ENCODE measurements around the gene ITK.

ITK gene

DNA sequence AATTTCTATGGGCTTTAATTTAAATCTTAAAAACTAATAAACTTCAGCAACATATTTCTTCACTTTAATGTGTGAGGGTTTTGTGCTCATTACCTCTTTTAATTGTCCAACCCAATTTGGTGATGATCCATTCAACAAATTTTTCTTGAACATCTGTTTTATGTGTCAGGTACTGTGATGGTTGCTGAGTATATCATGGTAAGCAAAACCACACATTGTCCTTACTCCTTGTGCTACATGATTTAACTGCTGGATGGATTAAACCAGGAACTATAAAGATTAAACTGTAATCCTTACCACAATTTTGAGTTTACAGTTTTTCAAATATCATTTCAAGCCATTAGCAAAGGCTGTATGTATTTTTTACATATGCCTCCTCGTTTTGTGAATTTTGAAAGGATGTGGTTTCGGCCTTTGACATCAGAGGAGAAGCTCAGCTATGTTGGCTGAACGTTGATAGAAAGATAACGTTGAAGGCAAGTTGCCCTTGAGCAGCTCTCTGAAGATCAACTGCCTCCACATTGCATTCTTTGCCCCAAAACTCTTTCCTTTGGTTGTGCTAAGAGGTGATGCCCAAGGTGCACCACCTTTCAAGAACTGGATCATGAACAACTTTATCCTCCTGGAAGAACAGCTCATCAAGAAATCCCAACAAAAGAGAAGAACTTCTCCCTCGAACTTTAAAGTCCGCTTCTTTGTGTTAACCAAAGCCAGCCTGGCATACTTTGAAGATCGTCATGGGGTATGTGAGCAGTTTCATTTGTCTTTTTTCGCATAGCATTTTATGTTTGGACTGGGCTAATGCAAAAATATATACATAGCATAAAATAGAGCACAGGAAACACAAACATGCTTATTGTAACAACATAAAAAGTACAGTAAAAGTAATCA lies at the start of gene ITK:
Gene ITK (plus strand): TSS at position 467 of the 891 bp plus-strand sequence. CDS start 138 bp downstream, at position 605.
- no peak for DNase-seq (ENCODE audit: low read depth in 2 of 2)

DNA sequence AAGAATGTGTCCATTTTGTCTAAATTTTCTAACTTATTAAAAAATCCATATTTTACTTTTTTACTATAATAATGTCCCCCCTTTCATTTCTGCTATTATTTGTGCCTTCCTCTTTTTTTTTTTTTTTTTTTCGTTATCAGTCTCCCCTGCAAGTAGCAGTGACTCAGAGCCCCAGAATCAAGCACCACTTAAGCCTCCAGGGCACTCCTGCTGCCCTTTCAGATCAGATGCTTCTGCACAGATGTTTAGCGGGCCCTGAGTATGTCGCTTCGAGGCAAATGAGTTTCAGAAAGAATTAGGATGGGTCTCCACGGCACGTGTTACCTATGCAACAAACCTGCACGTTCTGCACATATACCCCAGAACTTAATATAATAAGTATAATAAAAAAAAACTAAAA lies 49.7 kb upstream of the ITK start:
- no peak for DNase-seq (ENCODE audit: low read depth in 2 of 2)

DNA sequence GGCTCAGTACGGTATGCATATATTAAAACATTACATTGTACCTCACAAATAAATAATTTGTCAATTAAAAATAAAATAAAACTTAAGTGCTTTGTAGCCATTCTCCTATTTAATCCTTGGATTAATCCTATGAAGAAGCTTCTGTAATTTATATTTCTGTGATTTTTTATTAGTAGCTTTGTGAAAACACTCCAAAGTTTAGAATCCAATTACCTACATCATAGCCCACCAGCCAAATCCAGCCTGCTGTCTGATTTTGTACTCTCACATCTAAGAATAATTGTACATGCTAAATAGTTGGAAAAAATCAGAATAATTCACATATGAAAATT lies 48.4 kb upstream of the ITK start:
- DNase-seq (ENCODE audit: low read depth in 2 of 2), result no peak

DNA sequence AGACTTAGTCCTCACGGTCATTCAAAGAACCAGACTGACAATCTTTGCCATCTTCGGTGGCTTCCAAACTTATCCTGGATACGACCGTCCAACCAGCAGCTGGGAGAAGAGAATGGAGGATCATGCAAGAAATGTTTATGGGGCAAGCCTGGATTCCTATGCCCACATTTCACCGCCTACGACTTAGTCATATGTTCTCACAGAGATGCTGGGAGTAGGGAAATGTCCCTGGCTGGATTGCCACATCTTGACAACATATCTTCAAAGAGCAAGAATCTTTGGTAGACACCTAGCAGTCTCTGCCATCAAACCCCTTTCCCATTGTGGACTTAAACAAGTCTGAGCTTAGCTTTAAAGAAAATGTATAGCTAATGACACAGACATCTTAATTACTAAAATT lies 42.9 kb upstream of the ITK start:
- no peak for DNase-seq (ENCODE audit: low read depth in 2 of 2)

DNA sequence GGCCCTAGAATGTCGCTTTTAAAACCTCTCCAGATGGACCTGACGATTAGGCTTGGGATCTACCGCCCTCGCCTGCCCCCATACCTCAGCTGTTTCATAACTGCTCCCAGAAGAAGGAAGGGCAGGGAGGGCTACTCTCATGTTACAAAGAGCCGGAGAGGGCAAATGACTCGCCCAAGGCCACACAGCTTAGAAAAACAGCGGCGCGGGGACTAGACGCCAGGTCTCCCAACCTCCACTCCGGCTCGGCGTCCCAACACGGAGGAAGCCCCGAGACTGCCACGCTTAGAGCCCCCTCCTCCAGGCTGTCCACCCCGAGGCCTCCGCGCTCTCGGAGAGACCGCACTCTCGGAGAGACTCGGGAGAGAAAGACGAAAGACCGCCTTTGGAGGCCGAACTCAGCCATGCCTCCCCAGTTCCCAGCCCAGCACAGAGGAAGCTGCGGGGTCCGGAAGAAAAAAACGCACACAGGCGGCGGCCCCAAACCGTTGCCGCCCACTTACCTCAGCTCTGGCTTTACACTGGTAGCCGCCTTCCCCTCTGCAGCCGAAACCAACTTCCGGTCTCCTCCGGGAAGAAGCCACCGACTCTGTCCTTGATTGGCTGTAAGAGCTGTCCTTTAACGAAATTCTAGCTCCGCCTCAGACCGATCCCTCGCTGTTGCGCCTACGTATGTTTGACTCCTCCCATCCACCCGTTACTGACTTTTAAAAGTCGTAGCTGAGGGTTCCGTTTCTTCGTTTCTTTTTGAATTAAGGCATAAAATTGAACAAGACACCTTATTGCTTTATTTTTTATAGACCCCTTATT lies 38.1 kb upstream of the ITK start, which contains the start of gene MED7:
Gene MED7 (minus strand): TSS at position 549 of the 810 bp plus-strand sequence. CDS start 3,434 bp downstream, outside the sequence.
- DNase-seq (ENCODE audit: low read depth in 2 of 2), result peak; percentile 86 to 92

DNA sequence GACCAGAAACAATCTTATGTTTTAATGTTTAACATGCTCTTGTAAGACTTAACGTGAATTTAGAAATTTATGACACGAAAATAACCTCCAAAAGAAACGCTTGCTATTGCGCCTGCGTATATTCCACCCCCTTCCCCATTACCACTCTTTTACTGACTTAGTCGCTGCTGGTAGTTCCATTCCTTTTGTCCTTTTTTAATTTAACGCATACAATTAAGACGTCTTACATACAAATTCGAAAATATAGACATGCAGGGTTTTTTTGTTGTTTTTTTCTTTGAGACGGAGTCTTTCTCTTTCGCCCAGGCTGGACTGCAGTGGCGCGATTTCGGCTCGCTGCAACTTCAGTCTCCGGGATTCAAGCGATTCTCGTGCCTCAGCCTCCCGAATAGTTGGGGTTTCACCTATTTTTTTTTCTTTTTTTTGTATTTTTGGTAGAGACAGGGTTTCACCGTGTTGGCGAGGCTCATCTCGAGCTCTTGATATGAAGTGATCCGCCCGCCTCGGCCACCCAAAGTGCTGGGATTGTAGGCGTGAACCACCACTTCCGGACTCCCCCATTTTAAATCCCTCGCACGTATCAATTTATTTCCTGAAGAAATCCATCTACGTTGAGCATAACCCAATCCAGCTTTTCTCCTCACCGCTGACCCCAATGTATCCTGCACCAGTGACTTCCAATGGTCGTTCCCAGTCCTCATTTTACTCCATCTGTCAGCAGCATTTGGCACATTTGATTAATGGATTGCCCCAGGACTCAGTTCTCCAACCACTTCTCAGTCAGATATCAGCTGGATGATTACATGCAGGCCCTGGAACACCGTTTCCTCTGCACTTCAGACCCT lies 37.3 kb upstream of the ITK start:
- peak in 1 of 2 donors; percentile 43 for DNase-seq (ENCODE audit: low read depth in 2 of 2)

DNA sequence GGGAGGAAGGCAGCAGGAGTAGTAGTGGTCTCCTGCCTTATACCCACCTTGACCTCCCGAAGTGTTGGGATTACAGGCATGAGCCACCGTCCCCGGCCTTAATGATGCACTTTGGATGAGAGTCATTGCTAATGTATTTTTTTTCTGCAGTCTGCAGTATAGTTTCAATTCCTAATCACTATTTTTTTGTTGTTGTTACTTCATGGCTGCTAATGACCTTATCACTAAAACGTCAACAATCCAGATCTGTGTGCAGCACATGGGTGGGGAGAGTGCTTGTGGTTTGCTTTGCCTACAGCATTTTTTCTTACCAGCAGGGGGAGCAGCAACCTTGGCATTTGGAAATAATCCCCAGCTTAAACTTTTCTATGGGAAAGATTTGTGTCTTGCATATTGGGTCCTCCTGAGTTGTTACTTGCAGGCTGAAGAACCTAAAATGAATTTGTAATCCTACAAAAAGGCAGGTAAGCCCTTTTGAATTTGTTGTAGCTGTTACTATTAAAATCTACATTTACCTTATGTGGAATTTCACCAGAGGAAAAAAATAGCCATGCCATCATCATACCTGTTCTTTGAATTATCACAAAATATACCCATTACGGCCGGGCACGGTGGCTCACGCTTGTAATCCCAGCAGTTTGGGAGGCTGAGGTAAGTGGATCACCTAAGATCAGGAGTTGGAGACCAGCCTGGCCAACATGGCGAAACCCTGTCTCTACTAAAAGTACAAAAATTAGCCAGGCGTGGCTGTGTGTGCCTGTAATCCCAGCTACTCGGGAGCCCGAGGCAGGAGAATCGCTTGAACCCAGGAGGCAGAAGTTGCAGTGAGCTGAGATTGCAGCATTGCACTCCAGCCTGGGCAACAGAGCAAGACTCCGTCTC lies 31.7 kb upstream of the ITK start:
- DNase-seq (ENCODE audit: low read depth in 2 of 2), result peak; percentile 58 to 78

DNA sequence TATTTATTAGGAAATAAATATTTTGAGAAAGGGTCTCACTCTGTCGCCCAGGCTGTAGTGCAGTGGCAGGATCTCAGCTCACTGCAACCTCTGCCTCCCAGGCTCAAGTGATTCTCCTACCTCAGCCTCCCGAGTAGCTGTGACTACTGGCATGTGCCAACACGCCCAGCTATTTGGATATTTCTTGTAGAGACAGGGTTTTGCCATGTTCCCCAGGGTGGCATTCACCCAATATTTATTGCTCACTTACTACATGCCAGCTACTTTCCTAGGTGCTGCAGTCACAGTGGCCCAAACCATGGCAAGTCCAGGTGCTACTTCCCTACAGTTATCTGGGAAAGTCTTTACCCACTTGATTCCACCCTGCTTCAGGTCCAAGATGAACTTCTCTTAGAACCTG lies 29.6 kb upstream of the ITK start:
- no peak for DNase-seq (ENCODE audit: low read depth in 2 of 2)

DNA sequence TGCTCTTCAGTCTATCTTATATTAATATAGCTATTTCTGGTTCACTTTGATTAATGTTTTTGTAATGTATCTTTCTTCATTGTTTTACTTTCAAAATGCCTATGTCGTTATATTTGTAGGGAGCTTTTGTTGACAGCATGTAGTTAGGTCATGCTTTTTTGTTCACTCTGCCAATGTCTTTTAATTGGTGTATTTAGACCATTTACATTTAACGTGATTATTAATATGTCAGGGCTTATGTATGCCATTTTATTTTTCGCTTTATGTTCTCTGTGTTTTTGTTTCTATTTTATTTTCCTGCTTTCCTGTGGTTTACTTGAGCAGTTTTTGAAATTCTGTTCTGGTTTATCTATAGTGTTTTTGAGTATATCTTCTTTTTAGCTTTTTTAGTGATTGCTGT lies 25.3 kb upstream of the ITK start:
- DNase-seq (ENCODE audit: low read depth in 2 of 2), result no peak

DNA sequence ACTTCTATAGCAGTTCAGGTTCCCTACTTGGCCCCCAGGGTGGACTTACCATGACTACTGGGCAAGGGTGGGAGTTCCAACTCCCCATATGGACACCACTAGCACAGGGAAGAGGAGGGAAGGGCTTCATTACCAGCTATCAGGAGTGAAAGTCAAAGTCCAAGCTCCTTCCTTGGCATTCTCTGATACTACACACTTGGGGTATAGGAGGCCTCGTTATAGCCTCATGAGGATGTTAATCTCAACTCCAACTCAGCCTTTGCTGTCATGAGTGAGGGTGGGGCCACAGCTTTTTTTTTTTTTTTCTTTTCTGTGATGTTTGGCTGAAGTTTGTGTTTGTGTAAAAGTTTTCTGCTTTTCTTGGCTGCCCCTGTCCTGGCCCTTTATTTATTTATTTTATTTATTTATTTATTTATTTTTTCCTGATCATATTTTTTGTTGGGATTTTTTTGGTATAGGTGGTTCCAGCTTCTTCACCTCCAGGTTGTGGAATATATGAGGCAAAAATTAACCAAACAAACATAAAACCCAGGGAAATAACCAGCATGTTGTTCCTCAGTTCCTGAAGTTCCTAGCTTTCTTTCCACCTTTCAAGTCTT lies 23.2 kb upstream of the ITK start:
- no peak for DNase-seq (ENCODE audit: low read depth in 2 of 2)

DNA sequence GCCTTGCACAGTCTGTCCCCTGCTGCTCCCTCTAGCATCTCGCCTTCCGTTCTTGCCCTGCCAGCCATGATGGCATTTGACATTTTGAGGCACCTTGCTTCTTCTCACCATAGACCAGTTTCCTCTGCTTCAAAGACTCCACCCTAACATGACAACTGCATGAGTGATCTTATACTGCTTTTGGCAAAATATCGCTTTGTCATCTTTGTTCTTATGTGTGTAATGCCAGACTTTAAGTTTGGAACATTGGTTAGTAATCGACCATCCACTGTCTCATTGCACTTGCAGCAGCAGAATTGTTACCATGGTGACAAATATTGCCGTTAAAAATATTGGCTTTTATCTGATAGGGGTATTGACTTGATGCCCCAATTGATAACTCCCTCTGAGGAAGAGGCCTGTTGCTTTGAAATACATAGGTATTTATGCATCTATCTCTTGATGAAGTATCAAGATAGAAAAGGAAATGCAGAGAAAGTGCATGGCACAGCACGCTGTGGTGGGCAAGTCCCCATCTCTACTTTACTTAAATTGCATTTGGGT lies 21.4 kb upstream of the ITK start:
- DNase-seq (ENCODE audit: low read depth in 2 of 2), result no peak

DNA sequence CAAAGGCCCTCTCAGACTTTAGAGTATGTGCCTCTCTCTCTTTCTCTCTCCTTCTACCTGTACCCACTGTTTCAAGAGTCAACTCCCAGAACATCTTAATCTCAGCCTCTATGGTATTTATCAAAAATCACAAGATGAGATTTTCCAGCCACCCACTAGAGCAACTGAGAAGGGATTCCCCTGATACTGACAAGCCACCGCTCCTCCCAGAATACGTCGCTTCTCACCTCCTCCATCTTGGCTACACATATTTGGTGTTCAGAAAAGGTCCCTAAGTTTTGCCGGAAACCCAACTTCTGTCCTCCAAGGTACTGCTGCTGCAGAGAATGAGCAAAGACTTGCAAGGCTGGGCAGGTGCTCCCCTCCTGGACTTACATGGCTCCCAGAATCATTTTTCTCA lies 20.6 kb upstream of the ITK start:
- DNase-seq (ENCODE audit: low read depth in 2 of 2), result peak in 1 of 2 donors; percentile 15

DNA sequence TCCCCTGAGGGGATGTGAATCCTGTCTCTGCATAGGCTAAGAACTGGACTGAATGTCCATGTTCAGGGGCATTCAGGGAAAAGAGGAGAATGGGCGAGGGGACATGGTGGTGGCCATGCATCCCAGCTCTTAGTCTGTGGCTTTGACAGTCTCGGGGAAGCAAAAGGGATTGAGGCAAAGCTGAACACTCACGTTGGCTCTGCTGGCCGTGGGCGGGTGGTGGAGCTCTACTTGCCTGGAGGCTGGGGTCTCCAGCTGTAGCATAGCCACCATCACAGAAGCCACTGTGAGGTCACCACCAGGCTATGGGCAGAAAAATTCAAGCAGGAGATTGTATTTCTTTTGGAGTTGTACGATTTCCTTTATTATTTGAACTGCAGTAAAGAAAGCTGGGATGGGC lies 18.6 kb upstream of the ITK start:
- no peak for DNase-seq (ENCODE audit: low read depth in 2 of 2)

DNA sequence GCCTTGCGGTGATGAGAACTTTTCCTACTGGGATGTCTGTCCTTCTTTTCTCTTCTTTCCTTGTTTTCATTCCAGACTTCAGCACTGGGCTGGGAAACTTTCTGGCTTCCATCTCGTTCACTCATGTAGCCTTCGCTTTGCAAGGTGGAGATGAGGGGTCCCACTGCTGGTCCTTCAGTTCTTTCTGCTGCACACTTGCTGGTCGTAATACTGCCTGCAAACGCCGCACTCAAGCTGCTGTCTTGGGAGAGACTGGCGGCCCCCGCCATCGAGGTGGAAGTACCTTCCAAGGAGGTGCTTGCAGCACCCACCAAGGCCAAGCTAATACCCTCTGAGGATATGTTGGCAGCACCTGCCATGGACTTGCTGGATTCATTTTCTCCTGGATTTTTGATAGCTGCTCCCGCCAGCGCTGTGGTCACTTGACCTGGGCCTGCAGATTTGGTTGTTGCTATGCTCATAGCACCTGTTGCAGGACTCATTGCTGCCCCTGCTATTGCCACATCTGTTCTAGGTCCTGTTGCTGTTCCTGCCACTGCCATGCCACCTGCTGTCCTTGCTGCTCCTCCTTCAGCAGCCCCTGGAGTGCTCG lies 17.6 kb upstream of the ITK start:
- no peak for DNase-seq (ENCODE audit: low read depth in 2 of 2)

DNA sequence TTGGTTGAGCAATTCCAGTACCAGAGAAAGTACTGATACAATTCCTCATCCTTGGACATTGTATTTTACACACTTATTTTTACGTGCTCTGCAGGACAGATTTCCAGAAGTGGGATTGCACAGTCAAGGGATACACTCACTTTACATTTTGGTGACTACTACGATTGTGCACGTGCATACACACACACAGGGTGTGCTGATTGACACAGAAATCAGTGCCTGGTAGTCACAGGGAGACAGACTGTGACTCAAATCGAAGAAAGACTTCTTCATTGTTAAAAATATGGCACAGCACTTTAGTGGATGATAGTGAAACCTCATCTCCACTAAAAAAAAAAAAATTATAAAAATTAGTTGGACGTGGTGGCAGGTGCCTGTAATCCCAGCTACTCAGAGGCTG lies 16.1 kb upstream of the ITK start:
- DNase-seq (ENCODE audit: low read depth in 2 of 2), result no peak

DNA sequence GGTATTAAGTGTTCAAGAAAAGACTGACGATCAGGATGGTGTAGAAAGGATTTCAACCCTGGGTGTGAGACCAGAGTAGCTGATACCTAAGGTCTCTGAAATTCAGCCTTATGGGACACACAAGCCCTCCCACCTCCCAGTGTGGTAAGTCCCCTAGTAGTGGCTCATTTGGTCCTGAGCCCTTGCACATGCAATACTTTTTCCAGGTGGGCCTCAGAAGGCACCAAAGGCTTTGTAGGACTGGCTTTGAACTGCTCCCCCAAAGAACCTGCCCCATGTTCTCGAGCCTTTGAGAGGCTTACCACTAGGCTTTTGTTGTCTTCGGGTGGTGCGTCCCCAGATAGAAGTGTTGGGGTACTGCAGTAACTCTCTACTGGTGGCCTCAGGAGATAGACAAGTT lies 15.4 kb upstream of the ITK start:
- DNase-seq (ENCODE audit: low read depth in 2 of 2), result no peak

DNA sequence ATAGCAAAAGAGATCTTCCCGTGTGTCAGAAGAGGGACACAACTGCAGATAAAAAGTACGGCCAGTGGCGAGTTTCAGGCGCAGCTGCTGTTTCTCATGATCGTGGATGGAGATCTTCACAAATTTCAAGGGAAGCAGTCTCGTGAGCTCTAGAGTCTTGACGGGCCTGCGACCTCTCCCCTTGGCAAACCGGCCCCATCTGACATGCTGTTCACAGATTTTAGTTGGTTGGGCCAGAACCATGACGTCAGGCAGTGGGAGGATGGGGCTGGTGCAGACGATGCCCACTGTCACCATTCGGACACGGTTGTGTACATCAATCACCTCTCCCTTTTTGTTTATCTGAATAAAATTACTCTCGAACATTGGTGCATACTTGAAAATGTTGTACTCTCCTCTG lies 15.0 kb upstream of the ITK start:
- DNase-seq (ENCODE audit: low read depth in 2 of 2), result no peak

DNA sequence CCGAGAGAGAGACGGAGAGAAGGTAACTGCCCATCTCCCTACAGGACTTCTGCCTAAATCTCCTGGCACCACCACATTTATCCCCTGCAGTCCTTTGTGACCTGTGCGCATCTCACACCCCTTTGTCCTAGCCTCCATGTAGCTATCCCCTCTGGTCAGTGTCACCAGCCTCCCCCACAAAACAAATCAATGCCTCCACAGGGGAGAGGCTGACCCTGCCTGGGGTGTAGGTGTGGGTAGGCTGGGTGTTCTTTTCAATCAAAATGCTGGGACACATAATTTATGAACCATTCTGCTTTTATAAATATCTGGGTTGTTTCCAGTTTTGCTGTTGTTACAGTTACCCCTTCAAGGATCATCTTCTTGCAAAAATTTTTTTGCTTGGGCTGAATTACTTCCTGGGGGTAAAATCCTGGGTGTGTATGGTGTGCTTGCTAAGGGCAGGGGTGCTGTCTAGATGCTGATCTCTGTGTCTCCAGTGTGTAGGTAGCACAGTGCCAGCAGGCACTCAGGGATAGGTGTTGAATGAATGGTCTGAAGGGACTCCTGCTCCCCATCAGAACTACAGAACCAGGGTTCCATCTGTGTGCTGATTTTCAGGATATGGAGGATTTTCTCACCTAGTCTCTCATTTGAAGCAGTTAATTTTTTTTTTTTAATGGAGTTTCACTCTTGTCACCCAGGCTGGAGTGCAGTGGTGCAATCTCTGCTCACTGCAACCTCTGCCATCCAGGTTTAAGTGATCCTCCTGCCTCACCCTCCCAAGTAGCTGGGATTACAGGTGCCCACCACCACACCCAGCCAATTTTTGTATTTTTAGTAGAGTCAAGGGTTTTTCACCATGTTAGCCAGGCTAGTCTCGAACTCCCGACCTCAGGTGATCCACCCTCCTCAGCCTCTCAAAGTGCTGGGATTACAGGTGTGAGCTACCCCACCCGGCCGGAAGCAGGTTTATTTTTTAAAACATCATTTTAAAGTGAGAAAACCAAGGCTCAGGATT lies 14.1 kb upstream of the ITK start, which contains the start of gene GARIN3:
Gene GARIN3 (minus strand): TSS at position 51 of the 1,000 bp plus-strand sequence. CDS start 96 bp downstream, outside the sequence.
- no peak for DNase-seq (ENCODE audit: low read depth in 2 of 2)

All from stimulated activated CD8-positive, alpha-beta memory T cell treated with anti-CD3 and anti-CD28 coated beads, Interleukin-7, amount 100 ng/mL, for 4 hours (primary cell).